HG02938 (cell line): ENCODE data around the gene C2orf69.

ENCODE experiments used
- ATAC-seq: cut with Tn5 transposase; IDR thresholded peaks from one replicate; pipeline ENCODE4 v1.9.1; 2021; ENCODE audit warnings: mild to moderate bottlenecking, moderate library complexity; ENCODE audit not compliant: unreplicated experiment

The C2orf69 gene

DNA sequence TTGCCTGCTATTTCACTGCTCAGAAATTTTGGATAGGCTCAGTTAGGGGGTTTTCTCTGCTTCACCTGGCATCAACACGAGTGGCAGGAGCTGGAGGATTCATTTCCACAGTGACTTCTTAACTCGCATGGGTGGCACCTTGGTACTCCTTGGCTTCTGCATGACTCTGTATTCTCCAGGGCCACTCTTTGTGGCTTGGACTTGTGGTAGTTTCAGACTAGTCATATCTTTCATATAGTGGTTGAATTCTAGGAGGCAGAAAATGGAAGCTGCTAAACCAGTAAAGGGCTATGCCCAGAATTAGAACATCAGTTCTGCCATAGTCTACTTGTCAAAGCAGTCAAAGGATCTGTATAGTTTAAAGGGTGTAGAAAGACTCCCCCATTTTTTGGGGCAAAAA, 51.1 kb downstream of the C2orf69 start:
- ATAC-seq, result no peak

DNA sequence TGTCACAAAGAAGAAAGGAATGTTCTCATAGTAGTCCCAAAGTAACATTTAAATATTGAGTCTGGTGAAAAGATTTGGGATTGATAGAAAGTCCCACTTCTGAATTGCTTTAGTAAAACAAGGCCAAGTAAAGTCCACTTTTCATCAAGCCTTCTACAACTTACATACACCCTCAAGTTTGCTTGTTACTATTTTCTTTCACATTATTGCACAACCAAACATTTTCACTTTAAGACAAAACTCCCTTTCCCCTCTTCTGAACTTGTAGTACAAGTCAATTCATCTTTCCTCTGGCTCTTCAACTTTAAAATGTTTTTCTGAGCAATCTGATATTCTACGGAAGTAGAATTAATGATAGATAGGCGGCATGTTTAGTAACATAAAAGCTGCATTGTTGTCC, 55.3 kb downstream of the C2orf69 start:
- ATAC-seq, result no peak

DNA sequence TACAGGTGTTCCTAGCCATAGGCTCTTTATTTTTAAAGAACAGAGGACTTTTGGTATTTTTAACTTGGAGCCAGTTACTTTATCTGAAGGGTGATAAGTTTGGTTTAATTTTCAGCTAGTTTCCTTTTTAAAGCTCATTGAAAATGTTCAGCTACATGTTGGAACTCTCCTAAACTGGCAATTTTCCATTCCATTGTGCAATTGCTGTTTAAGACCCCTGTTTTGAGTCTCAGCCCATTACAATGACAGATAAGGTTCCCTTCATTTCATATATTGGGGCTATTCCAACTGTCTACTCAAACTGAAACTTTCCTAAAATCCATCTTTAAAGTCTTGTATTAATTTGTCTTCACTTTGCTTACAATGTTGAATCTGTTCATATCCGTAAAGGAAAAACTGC, 55.9 kb downstream of the C2orf69 start:
- ATAC-seq, result no peak

DNA sequence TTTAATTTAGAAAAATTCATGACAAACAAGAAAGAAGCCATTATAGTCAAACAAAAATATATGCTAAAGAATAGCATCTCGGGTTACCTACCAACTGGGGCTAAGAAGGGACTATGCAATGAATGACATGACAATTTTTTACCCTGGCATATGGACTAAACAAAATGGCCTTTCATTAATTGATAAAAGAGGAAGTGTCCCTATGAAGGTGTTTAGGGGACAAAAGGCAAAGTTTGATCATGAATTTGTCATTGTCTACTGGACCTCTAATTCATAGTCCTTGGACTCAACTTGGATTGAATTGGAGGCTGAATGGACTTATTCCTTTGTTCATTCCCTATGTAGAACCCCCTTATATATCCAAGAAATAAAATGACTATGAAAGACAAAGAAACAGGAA, 57.0 kb downstream of the C2orf69 start:
- no peak for ATAC-seq

DNA sequence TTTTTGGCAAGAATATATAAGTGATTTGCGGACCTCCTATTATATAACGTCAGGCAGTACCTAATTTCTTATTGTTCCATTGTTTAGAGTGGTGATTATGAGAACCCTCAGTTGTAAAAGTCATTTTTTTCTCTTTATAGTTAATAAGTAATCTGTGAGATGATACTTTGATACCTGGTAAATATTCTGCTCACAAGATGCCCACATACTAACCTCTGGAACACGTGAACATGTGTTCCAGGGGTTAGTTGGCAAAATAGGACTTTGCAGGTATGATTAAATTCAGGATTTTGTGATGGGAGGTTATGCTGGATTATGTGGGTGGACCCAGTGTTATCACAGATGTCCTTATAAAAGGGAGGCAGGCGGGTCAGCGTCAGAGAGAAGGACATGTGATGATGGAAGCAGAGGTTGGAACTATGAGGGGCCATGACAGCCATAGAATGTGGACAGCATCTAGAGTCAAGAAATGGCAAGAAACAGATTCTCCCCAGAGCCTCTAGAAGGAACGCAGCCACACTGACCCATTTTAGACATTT, 61.1 kb downstream of the C2orf69 start:
- ATAC-seq, result no peak

DNA sequence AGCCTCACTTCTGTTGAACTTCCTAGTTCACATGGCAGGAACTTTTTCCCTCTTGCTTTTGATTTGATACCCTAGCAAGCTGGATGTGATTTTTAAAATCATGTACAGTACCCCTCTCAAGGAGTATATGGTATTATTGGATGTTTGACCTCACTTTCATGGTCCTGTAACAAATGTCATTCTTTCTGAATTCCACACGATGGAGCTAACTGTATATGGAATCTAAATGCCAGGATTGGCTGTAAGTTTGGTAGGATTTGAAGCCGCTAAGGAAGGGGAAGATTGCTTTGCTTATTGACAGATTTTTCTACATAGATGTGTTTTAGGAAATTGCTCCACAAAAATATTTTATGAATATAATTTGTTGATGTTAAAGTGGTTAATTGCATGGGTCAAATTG, 62.6 kb downstream of the C2orf69 start:
- no peak for ATAC-seq

DNA sequence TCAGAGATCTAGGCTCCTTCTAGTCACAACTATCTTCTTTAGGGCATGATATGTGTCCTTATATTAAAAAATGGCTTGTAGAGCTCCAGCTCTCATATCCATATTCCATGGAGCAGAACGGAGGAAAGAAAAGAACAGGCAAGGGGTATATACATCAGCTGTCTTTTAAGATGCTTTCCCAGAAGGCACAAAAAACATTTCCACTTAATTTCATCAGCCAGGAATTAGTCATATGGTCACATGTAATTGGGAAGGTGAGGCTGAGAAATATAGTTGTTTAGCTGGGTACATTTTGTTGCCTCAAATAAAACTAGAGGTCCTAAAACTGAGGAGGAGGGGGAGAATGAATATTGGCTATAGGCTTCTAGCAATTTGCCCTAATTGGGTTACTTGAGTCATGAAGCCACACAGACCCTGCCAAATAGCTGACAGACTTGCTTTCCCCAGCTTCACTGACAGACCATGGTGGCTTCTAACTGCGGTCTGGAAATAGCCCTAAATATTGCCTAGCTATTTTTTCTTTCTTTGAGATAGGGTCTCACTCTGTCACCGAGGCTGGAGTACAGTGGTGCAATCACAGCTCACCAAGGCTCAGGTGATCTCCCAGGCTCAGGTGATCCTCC, 64.3 kb downstream of the C2orf69 start:
- no peak for ATAC-seq
